NCI-H2227 (cell line): ENCODE data around the gene GPD2.

Source experiments
- DNase-seq: peaks from one replicate; lab custom pipeline; 2025; ENCODE audit not compliant: unreplicated experiment; lab: John Stamatoyannopoulos, UW

Gene GPD2

GRCh38 chr2:156435718-156436496 lies at the start of gene GPD2:
Gene GPD2 (plus strand): TSS chr2:156436379. CDS start chr2:156476106, 39,727 bp downstream.
- DNase-seq: peak; percentile 90

- no peak for DNase-seq
These were observed 42.0 kb upstream of the GPD2 start for GRCh38 chr2:156394033-156394741.

GRCh38 chr2:156396126-156396525 lies 40.1 kb upstream of the GPD2 start:
- DNase-seq: no peak

- DNase-seq: no peak
These were observed 39.0 kb upstream of the GPD2 start for GRCh38 chr2:156397229-156397628.

GRCh38 chr2:156398176-156398575 lies 38.0 kb upstream of the GPD2 start:
- no peak for DNase-seq

GRCh38 chr2:156399224-156399949 lies 36.8 kb upstream of the GPD2 start:
- DNase-seq: peak; percentile 64

GRCh38 chr2:156399950-156400705 lies 36.1 kb upstream of the GPD2 start:
- peak; percentile 91 for DNase-seq

GRCh38 chr2:156400706-156401678 lies 35.2 kb upstream of the GPD2 start:
- DNase-seq: peak; percentile 91

GRCh38 chr2:156401861-156402260 lies 34.3 kb upstream of the GPD2 start:
- no peak for DNase-seq

- no peak for DNase-seq
These were observed 30.6 kb upstream of the GPD2 start for GRCh38 chr2:156405586-156405985.

- no peak for DNase-seq
These were observed 24.3 kb upstream of the GPD2 start for GRCh38 chr2:156411835-156412234.

- no peak for DNase-seq
These were observed 14.3 kb upstream of the GPD2 start for GRCh38 chr2:156421851-156422250.

GRCh38 chr2:156423674-156424282 lies 12.4 kb upstream of the GPD2 start:
- no peak for DNase-seq

GRCh38 chr2:156427074-156427473 lies 9.1 kb upstream of the GPD2 start:
- no peak for DNase-seq

GRCh38 chr2:156429211-156429610 lies 7.0 kb upstream of the GPD2 start:
- no peak for DNase-seq

GRCh38 chr2:156430236-156430979 lies 5.8 kb upstream of the GPD2 start:
- DNase-seq: no peak

- DNase-seq: no peak
These were observed 5.2 kb upstream of the GPD2 start for GRCh38 chr2:156430980-156431358.

- no peak for DNase-seq
These were observed 1.5 kb upstream of the GPD2 start for GRCh38 chr2:156434461-156435291.
